Measurements from ENCODE around the gene KRT3.
"Not testable (repeated sequence)": the region's sequence is repeated elsewhere in the genome, so short reads cannot be mapped to it uniquely, and the experiment has no call there.

Gene KRT3

DNA sequence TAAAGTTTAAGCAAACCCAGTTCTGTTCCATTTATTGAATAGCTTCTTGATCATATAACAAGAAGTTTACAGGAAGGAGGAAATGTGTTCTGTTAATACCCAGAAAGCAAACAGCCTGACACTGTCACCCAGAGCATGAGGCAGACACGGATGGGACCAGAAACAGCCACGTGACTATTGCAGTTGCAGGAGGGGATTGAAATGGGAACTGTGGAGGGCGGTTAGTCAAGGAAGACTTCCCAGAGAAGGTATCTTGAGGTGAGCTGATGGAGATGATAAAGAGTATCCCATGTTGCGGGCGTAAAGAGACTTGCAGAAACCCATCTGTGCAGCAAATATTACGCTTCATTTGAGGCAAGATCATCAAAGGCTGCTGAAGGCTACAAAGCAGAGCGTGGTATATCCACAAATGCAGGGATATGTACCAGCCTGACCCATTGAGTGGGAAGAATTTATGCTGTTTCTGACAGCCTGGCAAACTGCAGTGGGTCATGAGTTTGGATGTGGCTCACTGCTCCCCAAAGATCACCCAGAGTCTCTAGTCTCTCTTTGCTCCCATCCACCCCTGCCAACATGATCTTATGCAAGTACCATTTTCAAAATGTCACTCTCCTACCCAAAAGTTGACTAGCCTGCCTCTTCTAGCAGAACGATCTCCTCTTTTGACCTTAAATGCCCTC, 39.5 kb downstream of the KRT3 start:
- DNase-seq, result no peak

- no peak for DNase-seq
Measured at GRCh38 chr12:52755533-52755932, 40.4 kb downstream of the KRT3 start.

GRCh38 chr12:52754135-52754534, 41.8 kb downstream of the KRT3 start:
- no peak for DNase-seq

- DNase-seq, result no peak
Measured at GRCh38 chr12:52753283-52753682, 42.6 kb downstream of the KRT3 start.

DNA sequence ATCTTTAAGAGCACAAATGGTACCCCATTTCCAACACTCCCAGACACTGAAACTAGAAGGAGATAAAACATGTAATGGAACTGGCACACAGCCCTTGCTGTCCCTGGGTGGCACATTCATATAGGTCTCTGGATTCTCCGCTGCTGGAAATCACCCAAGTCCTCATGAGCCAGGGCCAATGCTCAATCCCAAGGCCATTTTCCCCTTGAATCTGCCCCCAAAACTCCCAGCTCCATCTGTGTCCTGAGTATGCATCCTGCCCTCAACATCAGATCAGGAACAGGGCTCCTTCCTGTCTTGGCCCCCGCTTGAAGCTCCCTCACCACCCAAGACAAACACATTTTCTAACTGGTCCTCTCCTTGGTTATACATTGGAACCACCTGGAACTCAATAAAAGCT, 43.4 kb downstream of the KRT3 start:
- DNase-seq, result no peak

DNA sequence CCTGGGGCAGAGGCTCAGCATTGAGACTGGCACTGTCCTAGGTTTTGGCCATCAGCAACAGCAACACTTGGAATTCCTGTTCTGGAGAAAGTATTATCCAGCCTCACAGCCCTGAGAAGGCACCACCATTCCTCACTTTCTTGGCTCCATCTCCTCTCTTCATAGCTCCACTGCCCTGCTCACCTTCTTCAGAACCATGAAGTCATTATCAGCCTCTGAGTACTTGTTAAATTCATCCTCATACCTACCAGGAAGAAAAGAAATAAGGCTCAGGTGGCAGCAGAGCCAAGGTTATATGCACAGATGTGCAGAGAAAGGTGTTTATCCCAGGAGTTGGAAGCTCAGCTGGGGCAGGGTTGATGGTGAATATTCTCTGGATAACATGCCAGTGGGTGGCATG, 44.1 kb downstream of the KRT3 start:
- DNase-seq, result no peak

GRCh38 chr12:52750532-52750931, 45.4 kb downstream of the KRT3 start:
- DNase-seq, result not testable (repeated sequence)

DNA sequence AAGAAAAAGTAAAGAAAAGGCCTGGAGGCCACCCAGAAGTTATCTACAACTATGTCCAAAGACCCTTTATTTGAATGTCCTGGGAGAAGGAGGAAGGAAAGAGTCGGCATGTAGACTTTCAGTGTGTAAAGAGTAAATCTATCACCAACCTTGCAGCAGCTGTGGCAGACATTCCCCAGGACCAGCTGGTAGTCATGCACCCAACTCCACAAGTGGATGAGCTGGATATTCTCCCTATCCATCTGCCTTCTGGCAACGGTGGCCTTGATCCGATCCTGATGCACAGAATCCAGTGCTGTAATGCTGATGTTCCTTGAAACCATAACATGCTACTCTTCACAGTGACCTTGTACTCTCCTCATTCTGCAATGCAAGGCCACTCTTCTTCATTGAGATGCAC, 46.1 kb downstream of the KRT3 start:
- DNase-seq, result no peak

GRCh38 chr12:52748578-52748977, 47.3 kb downstream of the KRT3 start:
- DNase-seq, result no peak

DNA sequence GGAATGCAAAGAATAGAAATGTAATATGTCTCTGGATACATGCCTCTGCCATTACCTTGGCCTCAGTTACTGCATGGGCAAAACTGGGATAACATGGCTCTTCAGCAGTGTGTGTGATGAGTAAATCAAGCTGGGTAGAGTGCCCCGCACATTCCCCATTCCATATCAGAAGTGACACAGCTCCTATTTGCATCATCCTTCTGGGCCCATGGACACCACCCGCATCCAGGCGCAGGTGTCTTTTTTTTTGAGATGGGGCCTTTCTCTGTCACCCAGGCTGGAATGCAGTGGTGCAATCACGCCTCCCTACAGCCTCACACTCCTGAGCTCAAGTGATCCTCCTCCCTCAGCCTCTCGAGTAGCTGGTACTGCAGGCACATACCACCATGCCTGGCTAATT, 50.4 kb downstream of the KRT3 start:
- no peak for DNase-seq

DNA sequence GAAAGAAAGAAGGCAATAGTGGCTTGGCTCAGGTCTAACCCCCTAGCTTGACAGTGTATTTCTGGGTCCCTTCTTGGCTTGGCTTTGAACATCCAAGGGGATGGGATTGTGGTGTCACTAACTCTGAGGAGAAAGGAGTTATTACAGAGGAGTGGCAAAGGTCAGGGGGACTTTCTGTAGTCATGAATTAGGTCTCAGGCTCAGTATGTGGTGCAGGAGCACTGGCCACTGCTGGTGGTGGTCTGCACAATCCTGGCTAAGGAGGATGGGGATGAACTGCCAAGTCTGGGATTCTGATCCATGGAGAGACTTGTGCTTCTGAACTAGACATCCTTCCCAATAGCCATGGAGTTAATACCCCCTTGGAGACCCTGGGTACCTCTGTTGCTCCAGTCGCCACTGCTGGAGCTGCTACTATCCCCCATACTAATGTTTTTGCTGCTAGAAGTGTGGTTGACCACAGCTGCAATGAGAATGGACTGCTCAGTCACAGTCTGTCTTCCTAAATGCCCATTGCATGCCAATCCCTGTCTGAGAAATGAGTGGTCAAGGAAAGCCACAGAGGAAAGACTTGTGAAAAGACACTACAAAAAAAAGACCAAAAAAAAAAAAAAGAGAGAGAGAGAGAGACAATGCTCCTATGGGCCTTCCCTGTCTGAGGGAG, 51.3 kb downstream of the KRT3 start:
- DNase-seq, result no peak

DNA sequence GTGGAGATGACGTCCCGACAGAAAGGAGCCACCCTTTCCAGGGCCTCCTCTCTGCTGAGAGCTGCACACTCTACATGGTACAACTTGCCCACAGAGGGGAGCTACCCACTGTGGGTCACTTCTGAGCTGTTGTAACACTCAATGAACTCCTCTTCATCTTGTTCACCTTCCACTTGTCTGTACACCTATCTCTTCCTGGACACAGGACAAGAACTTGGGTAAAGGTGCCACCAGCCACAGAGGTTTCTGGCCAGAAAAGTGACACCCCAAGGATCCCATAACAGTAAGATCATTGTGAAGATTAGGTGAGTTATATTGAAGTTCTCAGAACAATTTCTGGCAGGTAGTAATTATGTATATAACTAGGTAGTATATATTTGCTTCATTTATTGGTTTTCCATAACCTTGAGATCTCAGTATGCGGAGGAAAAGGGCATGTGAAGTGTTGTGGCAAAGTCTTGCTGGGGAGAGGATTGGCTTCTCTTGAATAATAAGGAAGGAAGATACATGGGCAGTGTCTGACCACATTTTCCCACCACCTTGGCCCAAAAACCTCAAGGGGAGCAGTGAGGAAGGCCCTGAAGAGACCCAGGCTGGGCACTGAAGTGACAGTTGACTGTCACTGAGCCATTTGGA, 53.0 kb downstream of the KRT3 start:
- DNase-seq, result no peak

GRCh38 chr12:52742196-52742580, 53.7 kb downstream of the KRT3 start:
- no peak for DNase-seq

- peak in 3 of 4 experiments; percentile 37 to 65 (median 59) for DNase-seq
Measured at GRCh38 chr12:52741375-52742195, 54.3 kb downstream of the KRT3 start.

DNA sequence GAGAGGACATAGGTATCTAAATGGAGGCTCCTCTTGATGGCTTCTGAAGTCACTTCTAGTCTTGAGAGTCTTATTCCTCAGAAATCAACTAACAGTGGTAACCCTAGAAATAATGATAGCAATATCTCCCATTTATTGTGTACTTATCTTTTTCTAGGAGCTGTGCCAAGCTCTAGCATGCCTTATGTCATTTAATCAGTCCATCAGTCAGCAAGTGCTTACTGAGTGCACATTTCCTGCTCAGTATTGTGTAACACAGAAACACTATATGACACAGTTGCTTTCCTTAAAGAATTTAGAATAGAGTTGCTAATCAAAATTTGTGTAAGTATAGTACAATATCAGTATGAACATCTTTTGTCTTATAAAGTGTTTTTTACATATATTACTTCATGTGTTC, 55.3 kb downstream of the KRT3 start:
- no peak for DNase-seq

- no peak for DNase-seq
Measured at GRCh38 chr12:52739963-52740362, 56.0 kb downstream of the KRT3 start.
